ENCODE results near the gene ADNP2. TPM values are rescaled to one million over a fixed set of nuclear protein-coding genes. Genes with fewer than 3 reads are reported as not detected.

The ADNP2 gene
- total and polyA plus RNA-seq, 2 donors (not counting 3 experiments of a cell fraction or from before 2014, with no cell fraction given) = 10.2 to 20.6 TPM

DNA sequence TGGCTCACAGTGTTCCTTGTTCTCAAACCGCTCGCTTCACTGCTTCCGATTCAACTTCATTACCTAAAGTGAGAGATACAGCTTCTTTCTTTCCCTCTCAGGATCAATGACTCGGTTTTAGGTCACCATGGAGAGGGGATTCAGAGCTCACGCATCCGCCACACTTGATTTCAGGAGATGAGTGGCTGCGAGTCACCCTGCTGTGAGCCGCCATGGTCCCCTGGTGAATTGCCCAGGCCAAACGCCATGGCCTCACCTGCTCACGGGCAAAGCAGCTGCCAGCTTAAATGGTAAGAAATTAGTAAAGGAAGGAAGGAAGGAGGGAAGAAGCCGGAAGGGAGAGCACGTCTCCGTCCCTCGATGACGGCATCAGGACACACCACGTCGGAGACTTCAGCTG, 60.5 kb downstream of the ADNP2 start:
- Histone ChIP-seq H3K9ac (replicated peaks; ENCODE audit: extremely low read depth, insufficient read depth, low read length) (no peak overlapping the region), H3K27ac (ENCODE audit: insufficient read depth, low read depth, low read length) (no peak overlapping the region), H3K4me3 (replicated peaks in 1 of 3; ENCODE audit: insufficient read depth in 1 of 3, low read depth in 1 of 3, low read length in 3 of 3) (no peak overlapping the region), H3K4me2 (ENCODE audit: insufficient read depth, low read length) (no peak overlapping the region), H2AFZ (ENCODE audit: low read depth, low read length) (no peak overlapping the region), H4K20me1 (replicated peaks; ENCODE audit: control insufficient read depth, extremely low read depth, insufficient read depth, low read length) (no peaks in the 10 kb centered on the region), H3K9me3 (replicated peaks; ENCODE audit: control insufficient read depth, insufficient read depth, low read length) (no peaks in the 10 kb centered on the region), H3K79me2 (ENCODE audit: control insufficient read depth, insufficient read depth, low read length) (no peaks in the 10 kb centered on the region), H3K36me3 (ENCODE audit: control insufficient read depth in 2 of 2, extremely low read depth in 1 of 2, insufficient read depth in 2 of 2, low read length in 2 of 2) (no peaks in the 10 kb centered on the region), H3K9me1 (replicated peaks; ENCODE audit: control insufficient read depth, extremely low read depth, insufficient read depth, low read length) (no peaks in the 10 kb centered on the region), H3K4me1 (ENCODE audit: control insufficient read depth, extremely low read depth, insufficient read depth, low read length) (no peaks in the 10 kb centered on the region), H3K27me3 (ENCODE audit: control insufficient read depth in 2 of 2, insufficient read depth in 2 of 2, low read length in 2 of 2) (no peaks in the 10 kb centered on the region)
- TF ChIP-seq POLR2AphosphoS5 (IDR thresholded peaks at IDR 0.05; ENCODE audit: insufficient read depth, low read depth, low read length) (no peak), MYC (IDR thresholded peaks at IDR 0.05; ENCODE audit: low read depth, low read length) (no peak), EZH2 (IDR thresholded peaks at IDR 0.05; ENCODE audit: borderline replicate concordance, low read depth, low read length, severe bottlenecking) (no peak), JUN (IDR thresholded peaks at IDR 0.05; ENCODE audit: borderline replicate concordance, insufficient read depth, insufficient read length, low read depth) (no peak), GATA2 (IDR thresholded peaks at IDR 0.05; ENCODE audit: insufficient read depth, insufficient read length, low read depth, low read length) (no peak), FOS (IDR thresholded peaks at IDR 0.05; ENCODE audit: borderline replicate concordance, insufficient read depth, low read length) (no peak)
- TF ChIP-seq, protein P1, sequence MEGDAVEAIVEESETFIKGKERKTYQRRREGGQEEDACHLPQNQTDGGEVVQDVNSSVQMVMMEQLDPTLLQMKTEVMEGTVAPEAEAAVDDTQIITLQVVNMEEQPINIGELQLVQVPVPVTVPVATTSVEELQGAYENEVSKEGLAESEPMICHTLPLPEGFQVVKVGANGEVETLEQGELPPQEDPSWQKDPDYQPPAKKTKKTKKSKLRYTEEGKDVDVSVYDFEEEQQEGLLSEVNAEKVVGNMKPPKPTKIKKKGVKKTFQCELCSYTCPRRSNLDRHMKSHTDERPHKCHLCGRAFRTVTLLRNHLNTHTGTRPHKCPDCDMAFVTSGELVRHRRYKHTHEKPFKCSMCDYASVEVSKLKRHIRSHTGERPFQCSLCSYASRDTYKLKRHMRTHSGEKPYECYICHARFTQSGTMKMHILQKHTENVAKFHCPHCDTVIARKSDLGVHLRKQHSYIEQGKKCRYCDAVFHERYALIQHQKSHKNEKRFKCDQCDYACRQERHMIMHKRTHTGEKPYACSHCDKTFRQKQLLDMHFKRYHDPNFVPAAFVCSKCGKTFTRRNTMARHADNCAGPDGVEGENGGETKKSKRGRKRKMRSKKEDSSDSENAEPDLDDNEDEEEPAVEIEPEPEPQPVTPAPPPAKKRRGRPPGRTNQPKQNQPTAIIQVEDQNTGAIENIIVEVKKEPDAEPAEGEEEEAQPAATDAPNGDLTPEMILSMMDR (IDR thresholded peaks at IDR 0.05; ENCODE audit: extremely low read depth in 1 of 2, insufficient read depth in 1 of 2, low read depth in 1 of 2, low read length in 2 of 2) = no peak
- TF ChIP-seq, protein P2, sequence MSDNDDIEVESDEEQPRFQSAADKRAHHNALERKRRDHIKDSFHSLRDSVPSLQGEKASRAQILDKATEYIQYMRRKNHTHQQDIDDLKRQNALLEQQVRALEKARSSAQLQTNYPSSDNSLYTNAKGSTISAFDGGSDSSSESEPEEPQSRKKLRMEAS (IDR thresholded peaks at IDR 0.05; ENCODE audit: insufficient read depth, insufficient read length) = no peak
- ChIA-PET CTCF (interaction anchor here (1.2 to 4.6 kb wide), 5 partner anchors 11 to 87 kb away, joined by 3 to 53 read pairs (median 6); no protein-coding TSS in a partner anchor), POLR2A (no interaction called here)
- dilution Hi-C loops (cut with MboI; ENCODE audit: extremely low pct_ligation_motif_present, low sequenced_read_pairs) = no loop called here
- intact Hi-C loops (cut with micrococcal nuclease) = no loop called here
- BruUV-seq (replicated peaks) = no TSS peak
- FAIRE-seq (no peak), DNase-seq (ENCODE audit: low read depth, low spot score) (no peak)
